Activated CD4-positive, alpha-beta T cell treated with anti-CD3 and anti-CD28 coated beads for 4 hours (primary cell): ENCODE measurements around the gene VCAM1.

Source experiments
- DNase-seq, 2 donors: peaks; one replicate each; pipeline ENCODE4 v3.0.0-alpha.2; 2020

Gene VCAM1

DNA sequence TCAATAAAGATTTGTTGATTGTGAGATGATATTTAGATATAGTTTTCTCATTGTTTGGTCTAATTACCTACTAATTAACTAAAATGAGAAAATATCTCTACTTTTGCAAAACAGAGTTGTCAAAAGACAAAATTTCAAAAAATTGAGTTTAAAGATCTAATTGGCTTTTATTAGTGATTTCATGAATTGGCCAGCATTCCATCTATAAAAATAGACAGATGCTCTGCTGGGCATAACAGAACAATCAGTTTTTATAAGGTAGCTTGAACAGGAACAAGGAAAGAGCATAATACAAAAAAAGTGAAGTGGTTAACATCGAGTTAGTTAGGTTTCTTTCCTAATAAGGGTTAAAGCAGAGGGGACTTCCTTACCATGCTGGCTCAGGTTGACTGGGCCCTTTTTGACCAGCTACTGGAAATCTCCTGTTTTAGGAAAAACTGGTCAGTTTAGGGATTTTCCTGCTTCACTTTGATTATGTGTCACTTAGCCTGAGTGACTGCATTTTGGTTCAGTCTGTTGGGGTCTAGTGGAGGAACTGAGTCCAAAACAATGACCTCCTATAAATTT is 63.0 kb downstream of the VCAM1 start:
- no peak for DNase-seq

- DNase-seq = no peak
Measured at GRCh38 chr1:100785470-100786052, 66.0 kb downstream of the VCAM1 start.

DNA sequence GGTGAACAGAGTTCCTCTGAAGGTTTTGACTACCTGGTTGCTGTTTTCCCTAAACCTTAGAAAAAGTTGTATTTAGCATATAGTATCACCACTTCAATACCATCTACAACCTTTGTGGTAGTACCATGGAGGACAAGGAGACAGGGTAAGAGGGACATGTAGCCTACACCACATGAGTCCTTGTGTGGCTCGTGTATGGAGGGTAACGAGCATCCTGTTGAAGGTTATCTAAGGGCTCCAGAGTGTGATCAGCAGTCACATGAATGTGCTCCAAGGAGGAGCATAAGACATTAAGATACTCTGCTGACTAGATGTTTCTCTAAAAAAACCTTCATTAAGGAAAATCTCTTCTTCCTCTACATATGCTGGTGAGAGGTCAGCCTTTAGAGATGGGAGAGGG is 67.3 kb downstream of the VCAM1 start:
- no peak for DNase-seq
